Fibroblast of upper back skin (primary cell): ENCODE data around the gene ADH4.

Experiments
- DNase-seq: peaks from one replicate; pipeline ENCODE4 v3.0.0-alpha.2; 2013

ADH4 gene

GRCh38 chr4:99078931-99079624, 65.0 kb downstream of the ADH4 start:
- no peak for DNase-seq

DNA sequence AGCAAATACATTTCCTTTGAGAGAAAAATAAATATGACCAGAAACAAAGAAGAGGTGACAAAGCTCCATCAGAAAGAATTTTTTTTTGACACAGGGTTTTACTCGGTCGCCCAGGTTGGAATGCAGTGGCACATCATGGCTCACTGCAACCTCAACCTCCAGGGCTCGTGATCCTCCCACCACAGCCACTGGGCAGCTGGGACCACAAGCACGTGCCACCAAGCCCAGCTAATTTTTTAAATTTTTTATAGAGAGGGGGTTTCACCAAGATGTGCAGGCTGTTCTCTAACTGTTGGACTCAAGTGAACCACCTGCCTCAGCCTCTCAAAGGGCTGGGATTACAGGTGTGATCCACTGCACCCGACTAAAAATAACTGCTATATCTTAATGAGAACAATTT, 65.8 kb downstream of the ADH4 start:
- no peak for DNase-seq

DNA sequence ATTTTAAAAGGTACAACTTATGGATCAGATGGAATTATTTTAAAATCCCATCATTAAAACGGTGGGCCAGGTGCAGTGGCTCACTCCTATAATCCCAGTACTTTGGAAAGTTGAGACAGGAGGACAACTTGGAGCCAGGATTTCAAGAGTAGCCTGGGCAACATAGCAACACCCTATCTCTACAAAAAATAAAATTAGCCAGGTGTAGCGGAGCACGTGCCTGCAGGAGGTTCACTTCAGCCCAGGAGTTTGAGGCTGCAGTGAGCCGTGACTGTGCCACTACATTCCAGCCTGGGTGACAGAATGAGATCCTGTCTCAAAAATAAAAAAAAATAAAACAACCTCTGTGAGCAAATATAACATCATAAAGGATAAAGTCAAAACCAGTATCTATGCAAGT, 66.9 kb downstream of the ADH4 start:
- DNase-seq: no peak

- DNase-seq: no peak
These were observed 67.7 kb downstream of the ADH4 start for GRCh38 chr4:99076292-99076976.

DNA sequence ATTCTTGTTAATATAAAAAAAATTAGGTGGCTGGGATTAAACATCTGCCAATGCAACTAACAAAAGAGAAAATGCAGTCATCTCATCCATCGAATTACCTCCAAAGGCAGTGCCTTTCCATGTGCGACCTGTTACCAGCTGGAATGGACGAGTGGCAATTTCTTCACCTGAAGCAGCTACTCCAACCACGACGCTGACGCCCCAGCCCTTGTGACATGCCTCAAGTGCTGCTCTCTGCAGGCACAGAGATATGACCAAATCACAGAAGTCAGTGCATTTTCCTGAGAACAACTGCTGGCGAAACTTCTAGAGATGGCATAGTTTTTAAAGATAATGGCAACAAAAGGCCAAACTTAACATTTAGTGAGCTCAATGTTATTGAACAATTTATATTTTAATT, 69.3 kb downstream of the ADH4 start:
- no peak for DNase-seq
